GM12892 (cell line): ENCODE data around the gene NUDC.

Experiments used
- POLR2A ChIP-seq: IDR thresholded peaks from 2 replicates; pipeline ENCODE4 v1.6.1; 2011; ENCODE audit warnings: low read depth, low read length, control low read depth
- POLR2AphosphoS5 ChIP-seq: IDR thresholded peaks from 2 replicates; pipeline ENCODE4 v1.6.1; 2011; ENCODE audit warnings: low read depth, low read length, control low read depth
- TAF1 ChIP-seq: IDR thresholded peaks from 2 replicates; pipeline ENCODE4 v1.6.1; 2011; ENCODE audit warnings: low read depth, mild to moderate bottlenecking, control low read depth, low read length, borderline replicate concordance

- TF ChIP-seq POLR2AphosphoS5 (no peak), POLR2A (no peak), TAF1 (no peak)
Measured at GRCh38 chr1:26887125-26887524, 34.4 kb upstream of the NUDC start.
